GM18526 (cell line): ENCODE measurements around the gene CCDC134.
A peak's percentile ranks its signal among the peaks of the same experiment; 100 is the strongest.

Experiments
- POLR2A ChIP-seq: IDR thresholded peaks from 3 replicates; pipeline ENCODE4 v1.6.1; 2011; ENCODE audit not compliant: insufficient read length; ENCODE audit errors: extremely low read depth

The CCDC134 gene

GRCh38 chr22:41826430-41827383, 26.2 kb downstream of the CCDC134 start:
- no peak for TF ChIP-seq POLR2A

DNA sequence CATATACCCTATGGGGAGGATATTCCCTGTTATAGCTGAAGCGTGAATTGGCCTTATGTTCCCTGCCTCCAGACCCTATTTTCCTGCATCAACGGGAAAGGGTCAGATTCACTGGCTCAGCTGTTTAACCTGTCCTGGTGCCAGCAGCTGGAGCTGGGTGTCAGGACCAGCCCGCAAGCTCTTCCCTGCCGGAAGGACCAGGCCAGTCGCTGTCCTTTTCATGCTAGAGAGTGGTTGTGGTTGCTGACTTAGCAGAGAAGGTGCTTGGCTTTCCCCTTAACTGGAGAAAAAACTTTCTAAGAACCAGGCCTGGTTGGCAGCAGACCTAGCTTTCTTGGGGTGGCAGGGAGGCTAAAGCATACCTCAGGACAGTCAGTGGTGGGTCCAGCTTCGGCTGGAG, 27.2 kb downstream of the CCDC134 start:
- TF ChIP-seq POLR2A = no peak

- TF ChIP-seq POLR2A = no peak
These were observed 28.0 kb downstream of the CCDC134 start for GRCh38 chr22:41828516-41828915.

DNA sequence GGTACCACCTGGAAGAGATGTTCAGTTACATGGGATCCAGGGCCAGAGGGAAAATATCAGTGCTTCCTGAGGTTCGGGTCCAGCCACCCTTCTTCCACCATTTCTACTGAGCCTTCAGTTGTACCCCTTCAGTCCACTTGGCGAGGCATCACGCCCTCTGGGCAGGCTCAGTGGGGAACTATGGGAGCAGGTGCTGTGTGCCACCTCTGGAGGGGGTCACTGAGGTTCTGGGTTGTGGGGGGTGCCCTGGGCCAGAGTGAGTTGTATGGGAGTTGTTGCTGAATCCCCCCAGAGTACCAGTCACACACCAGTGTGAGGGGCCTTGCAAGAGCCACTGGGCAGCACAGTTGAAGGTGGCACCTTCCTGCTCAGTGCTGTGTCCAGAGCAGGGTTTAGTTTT, 29.7 kb downstream of the CCDC134 start:
- no peak for TF ChIP-seq POLR2A

GRCh38 chr22:41831383-41831782, 30.9 kb downstream of the CCDC134 start:
- peak; percentile 15 for TF ChIP-seq POLR2A

- TF ChIP-seq POLR2A = no peak
These were observed 31.5 kb downstream of the CCDC134 start for GRCh38 chr22:41831828-41832552.

GRCh38 chr22:41832553-41833368, 32.3 kb downstream of the CCDC134 start, which contains the start of gene SREBF2:
Gene SREBF2 (plus strand): TSS chr22:41833105. CDS start chr22:41833271, 166 bp downstream.
- peak; percentile 90 for TF ChIP-seq POLR2A

DNA sequence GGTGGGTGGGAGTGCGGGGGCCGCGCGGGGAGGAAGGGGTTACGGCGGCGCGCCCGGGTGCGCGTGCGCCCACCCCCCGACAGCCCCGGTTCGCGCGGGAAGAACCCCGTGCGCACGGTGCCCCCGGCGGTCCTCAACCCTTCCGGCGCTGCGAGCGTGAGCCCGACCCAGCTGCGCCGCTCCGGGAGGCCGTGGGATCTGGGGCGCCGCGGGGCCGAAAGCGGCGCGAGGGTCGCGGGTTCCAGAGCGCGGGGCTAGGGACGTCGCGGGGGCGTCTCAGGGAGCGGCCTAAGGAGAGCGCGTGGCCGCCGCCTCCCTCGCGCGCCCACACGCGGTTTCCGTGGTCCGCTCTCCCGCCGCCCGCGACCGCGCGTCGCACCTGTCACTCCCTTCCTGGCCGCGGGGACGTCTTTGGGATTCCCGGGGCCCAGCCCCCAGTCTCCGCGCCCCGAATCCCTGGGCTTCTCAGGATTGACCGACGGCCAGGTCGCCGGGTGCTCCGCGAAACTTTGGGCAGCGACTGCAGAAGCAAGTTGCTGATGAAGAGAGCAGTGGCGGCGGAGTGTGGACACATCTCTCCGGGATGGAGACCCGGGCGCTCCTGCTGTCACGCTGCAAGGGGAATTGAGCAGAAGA, 33.0 kb downstream of the CCDC134 start:
- TF ChIP-seq POLR2A = no peak

GRCh38 chr22:41834005-41834944, 33.8 kb downstream of the CCDC134 start:
- no peak for TF ChIP-seq POLR2A

GRCh38 chr22:41836551-41836950, 36.1 kb downstream of the CCDC134 start:
- no peak for TF ChIP-seq POLR2A

DNA sequence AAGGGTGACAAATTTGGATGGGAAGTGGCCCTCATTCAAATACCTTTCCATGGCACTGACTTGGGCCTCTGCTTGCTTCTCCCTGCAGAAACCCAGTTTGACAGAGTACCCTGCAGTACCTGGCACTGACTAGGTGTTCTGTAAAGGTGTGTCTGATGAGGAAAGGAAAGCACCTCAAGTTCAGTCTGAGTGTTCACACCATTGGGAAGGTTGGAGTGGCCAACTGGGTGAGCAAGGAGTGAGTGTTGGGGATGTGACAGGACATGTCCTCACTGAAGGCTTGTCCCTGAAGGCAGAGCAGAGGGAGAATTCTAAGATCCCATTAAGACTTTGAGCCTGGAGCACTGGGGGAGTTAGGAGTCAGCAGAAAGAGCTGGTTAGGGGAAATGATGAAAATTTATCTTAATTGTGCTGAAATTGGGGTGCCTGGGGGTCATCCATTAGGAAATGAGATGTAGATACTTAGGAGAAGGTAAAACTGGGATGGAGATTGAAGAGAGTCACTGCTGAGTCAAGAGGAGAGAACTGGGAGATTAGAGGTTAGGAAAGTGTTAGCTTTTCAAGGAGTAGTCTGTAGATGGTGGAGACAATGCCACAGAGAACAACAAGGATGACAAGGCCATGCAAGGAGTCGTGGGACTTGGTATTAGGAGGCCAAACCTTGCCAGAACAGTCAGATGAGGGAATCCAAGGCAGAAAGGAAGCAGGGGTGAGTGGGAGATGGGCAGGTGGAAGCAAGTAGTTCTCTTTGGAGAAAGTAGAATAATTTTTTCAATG, 38.6 kb downstream of the CCDC134 start:
- TF ChIP-seq POLR2A = no peak

DNA sequence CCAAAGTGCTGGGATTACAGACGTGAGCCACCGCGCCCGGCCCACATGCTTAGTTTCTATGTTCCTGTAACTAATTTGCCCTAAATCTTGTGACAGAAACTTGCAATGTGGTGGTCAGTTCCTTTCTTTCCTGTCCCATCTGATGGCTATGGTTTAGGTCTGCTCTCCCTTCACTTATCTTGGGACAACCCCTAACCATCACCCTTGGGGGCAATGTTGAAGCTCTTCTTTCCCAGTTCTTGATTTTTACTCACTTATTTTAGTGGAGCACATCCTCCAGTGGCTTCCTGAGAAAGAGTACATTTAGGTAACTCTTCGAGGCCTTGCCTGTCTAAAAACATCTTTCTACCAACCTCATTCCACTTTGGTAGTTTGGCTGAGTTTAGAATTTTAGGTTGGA, 39.7 kb downstream of the CCDC134 start:
- no peak for TF ChIP-seq POLR2A
